Sigmoid colon (tissue), 7 donors: Measurements from ENCODE around the gene HEPN1. TPM values are rescaled to one million over a fixed set of nuclear protein-coding genes. Genes with fewer than 3 reads are reported as not detected.

ENCODE experiments used
- DNase-seq: peaks from one replicate; pipeline ENCODE4 v3.0.0-alpha.2; 2019
- H3K27ac ChIP-seq, 4 donors: fragments of 200-600 bp; sonication (generic); one replicate each; pipeline ENCODE4 v1.5.1; 2016 to 2019; ENCODE audit warnings: mild to moderate bottlenecking in 1 of 4
- H3K27me3 ChIP-seq, 3 donors: fragments of 200-600 bp; sonication (generic); one replicate each; pipeline ENCODE4 v1.5.1; 2019; ENCODE audit warnings: mild to moderate bottlenecking in 1 of 3
- H3K36me3 ChIP-seq, 4 donors: fragments of 200-600 bp; sonication (generic); one replicate each; pipeline ENCODE4 v1.5.1; 2016 to 2019
- H3K4me1 ChIP-seq, 4 donors: fragments of 200-600 bp; sonication (generic); one replicate each; pipeline ENCODE4 v1.5.1; 2017 to 2019
- H3K4me3 ChIP-seq, 4 donors: fragments of 200-600 bp; sonication (generic); one replicate each; pipeline ENCODE4 v1.5.1; 2017 to 2019; ENCODE audit warnings: mild to moderate bottlenecking in 2 of 4, moderate library complexity in 1 of 4
- H3K9me3 ChIP-seq, 4 donors: fragments of 200-600 bp in 3 of 4; sonication (generic) in 3 of 4; one replicate each; pipeline versions ENCODE4 v1.5.1 to v1.6.1; 2013 to 2019
- EP300 ChIP-seq, 4 donors: sonication (generic); formaldehyde crosslinking; IDR thresholded peaks; one replicate each; pipeline ENCODE4 v1.6.1; 2017; ENCODE audit warnings: antibody characterized with exemption in 4 of 4
- POLR2A ChIP-seq, 2 donors: fragments of 450-650 bp; IDR thresholded peaks; one replicate each; pipeline ENCODE4 v1.6.1; 2016; ENCODE audit warnings: antibody characterized with exemption in 2 of 2, mild to moderate bottlenecking in 2 of 2, moderate library complexity in 2 of 2
- POLR2AphosphoS5 ChIP-seq, 4 donors: sonication (generic); formaldehyde crosslinking; IDR thresholded peaks; one replicate each; pipeline ENCODE4 v1.6.1; 2017; ENCODE audit warnings: antibody characterized with exemption in 4 of 4
- WGBS, 2 donors: extraction: QIAGEN DNeasy Blood & Tissue Kit; methylation state at CpG; one replicate each; pipeline ENCODE4 v1.1.7; 2013; 5-methylcytosine and 5-hydroxymethylcytosine counted together
- intact Hi-C: fragments of 100-400 bp; cut with DNase I; formaldehyde crosslinking; loops from one replicate; pipeline ENCODE4 v1.15.1; 2023
- polyA plus RNA-seq, 3 donors: library from polyadenylated mRNA; stranded (reverse); fragments of 200-250 nt; gene quantifications; one replicate each; pipeline ENCODE4 v1.2.3, GENCODE V29; 2013
- total RNA-seq, 4 donors: library from RNA; depleted of rRNA; stranded (reverse); fragments of >200 nt; gene quantifications; one replicate each; pipeline ENCODE4 v1.1.0, GENCODE V29; 2016
- TF ChIP-seq, protein P1 (sequence below), 4 experiments: fragments of 450-650 bp in 3 of 4; fragments of 200-600 bp in 1 of 4; IDR thresholded peaks; one replicate each; pipeline ENCODE4 v1.5.1; 2016 to 2019; ENCODE audit warnings: antibody characterized with exemption in 4 of 4, mild to moderate bottlenecking in 3 of 4, moderate library complexity in 2 of 4
- donor health status: healthy with polysubstance abuse.
- donor health status: Bipolar disorder and iron deficiency.
- donor health status: healthy.

Gene HEPN1
- total and polyA plus RNA-seq, 7 donors: 0.04 TPM; not detected in 6

DNA sequence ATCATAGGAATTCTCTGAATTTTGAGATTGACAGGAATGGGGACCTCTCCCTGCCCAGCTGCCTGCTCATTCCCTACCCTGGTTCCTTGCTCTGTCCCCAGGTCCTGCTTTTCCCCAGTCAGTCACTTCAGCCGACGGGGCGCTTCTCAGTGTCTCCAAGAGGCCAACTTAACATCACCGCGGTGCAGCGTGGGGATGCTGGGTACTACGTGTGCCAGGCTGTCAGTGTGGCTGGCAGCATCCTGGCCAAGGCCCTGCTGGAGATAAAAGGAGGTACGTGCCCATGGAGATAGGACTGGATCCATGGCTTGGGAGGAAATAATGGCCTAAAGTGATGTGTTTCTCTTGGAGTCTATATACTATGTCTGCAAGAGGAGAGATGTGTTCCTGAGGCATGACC is 46.8 kb upstream of the HEPN1 start:
- H3K27me3 ChIP-seq: peaks cover 13 to 68% (median 59%) of the 10 kb centered on the region in 3 donors
- DNase-seq: peak; percentile 51
- intact Hi-C loops: loop anchor here (10.0 kb wide), 1 partner anchor 197 kb away; the partner anchor contains the start of genes SIAE and SPA17
- TF ChIP-seq, protein P1, sequence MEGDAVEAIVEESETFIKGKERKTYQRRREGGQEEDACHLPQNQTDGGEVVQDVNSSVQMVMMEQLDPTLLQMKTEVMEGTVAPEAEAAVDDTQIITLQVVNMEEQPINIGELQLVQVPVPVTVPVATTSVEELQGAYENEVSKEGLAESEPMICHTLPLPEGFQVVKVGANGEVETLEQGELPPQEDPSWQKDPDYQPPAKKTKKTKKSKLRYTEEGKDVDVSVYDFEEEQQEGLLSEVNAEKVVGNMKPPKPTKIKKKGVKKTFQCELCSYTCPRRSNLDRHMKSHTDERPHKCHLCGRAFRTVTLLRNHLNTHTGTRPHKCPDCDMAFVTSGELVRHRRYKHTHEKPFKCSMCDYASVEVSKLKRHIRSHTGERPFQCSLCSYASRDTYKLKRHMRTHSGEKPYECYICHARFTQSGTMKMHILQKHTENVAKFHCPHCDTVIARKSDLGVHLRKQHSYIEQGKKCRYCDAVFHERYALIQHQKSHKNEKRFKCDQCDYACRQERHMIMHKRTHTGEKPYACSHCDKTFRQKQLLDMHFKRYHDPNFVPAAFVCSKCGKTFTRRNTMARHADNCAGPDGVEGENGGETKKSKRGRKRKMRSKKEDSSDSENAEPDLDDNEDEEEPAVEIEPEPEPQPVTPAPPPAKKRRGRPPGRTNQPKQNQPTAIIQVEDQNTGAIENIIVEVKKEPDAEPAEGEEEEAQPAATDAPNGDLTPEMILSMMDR (IDR thresholded peaks at IDR 0.05): no peak
- TF ChIP-seq POLR2A (IDR thresholded peaks at IDR 0.05) (no peak), POLR2AphosphoS5 (IDR thresholded peaks at IDR 0.05) (no peak), EP300 (IDR thresholded peaks at IDR 0.05) (no peak)
- H3K27ac ChIP-seq: no peak overlapping the region
- no peaks in the 10 kb centered on the region for H3K9me3 ChIP-seq
- peaks cover 0 to 27% (median 15%) of the 10 kb centered on the region in 4 donors for H3K4me1 ChIP-seq
- H3K4me3 ChIP-seq: no peak overlapping the region
- 57 to 64% methylated on average over 8 of the region's 8 CpGs for WGBS, 2 donors
- no peaks in the 10 kb centered on the region for H3K36me3 ChIP-seq

DNA sequence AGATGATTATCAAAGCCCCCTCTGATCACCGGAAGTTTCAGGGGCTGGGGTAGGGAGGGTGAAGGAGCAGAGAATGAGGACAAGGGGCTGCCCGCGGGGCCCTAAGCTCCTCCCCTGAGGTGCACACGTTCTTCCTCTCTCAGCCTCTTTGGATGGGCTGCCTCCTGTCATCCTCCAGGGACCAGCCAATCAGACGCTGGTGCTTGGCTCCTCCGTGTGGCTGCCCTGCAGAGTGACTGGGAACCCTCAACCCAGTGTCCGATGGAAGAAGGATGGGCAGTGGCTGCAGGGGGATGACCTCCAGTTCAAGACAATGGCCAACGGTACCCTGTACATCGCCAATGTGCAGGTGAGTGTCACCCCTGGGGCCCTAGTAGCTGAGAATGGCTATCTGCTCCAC is 46.3 kb upstream of the HEPN1 start:
- H3K27me3 ChIP-seq: peaks cover 13 to 64% (median 54%) of the 10 kb centered on the region in 3 donors
- DNase-seq: peak; percentile 52
- H3K4me3 ChIP-seq: no peak overlapping the region
- 27 to 30% methylated on average over 9 of the region's 9 CpGs for WGBS, 2 donors
- peaks cover 0 to 28% (median 18%) of the 10 kb centered on the region in 4 donors for H3K4me1 ChIP-seq
- H3K36me3 ChIP-seq: no peaks in the 10 kb centered on the region
- H3K9me3 ChIP-seq: no peaks in the 10 kb centered on the region
- no peak for TF ChIP-seq POLR2A (IDR thresholded peaks at IDR 0.05)
- no peak for TF ChIP-seq EP300 (IDR thresholded peaks at IDR 0.05)
- TF ChIP-seq, protein P1 (IDR thresholded peaks at IDR 0.05): no peak
- TF ChIP-seq POLR2AphosphoS5 (IDR thresholded peaks at IDR 0.05): no peak
- intact Hi-C loops: loop anchor here (10.0 kb wide), 1 partner anchor 198 kb away; the partner anchor contains the start of genes SIAE and SPA17
- no peak overlapping the region for H3K27ac ChIP-seq

DNA sequence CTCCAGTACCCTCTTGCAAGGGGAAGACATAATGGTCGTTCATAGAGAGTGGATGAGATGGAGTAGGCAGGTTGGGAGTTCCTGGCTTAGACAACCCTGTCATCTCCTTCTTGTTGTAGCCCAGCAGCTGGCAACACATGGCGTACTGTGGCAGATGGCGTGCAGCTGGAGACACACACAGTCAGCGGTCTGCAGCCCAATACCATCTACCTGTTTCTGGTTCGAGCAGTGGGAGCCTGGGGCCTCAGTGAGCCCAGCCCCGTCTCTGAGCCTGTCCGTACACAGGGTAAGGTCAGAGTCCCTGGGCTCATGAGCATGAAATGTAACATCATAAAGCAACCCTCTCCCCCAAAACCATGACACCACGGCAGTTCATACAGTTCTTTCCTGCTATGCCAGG is 45.1 kb upstream of the HEPN1 start:
- peaks cover 0 to 24% (median 14%) of the 10 kb centered on the region in 4 donors for H3K4me1 ChIP-seq
- H3K36me3 ChIP-seq: no peaks in the 10 kb centered on the region
- DNase-seq: peak; percentile 35
- TF ChIP-seq POLR2AphosphoS5 (IDR thresholded peaks at IDR 0.05) (no peak), EP300 (IDR thresholded peaks at IDR 0.05) (no peak)
- intact Hi-C loops: loop anchor here (10.0 kb wide), 1 partner anchor 199 kb away; the partner anchor contains the start of genes SIAE and SPA17
- peaks cover 10 to 52% (median 42%) of the 10 kb centered on the region in 3 donors for H3K27me3 ChIP-seq
- 84 to 85% methylated on average over 8 of the region's 8 CpGs for WGBS, 2 donors
- no peak overlapping the region for H3K4me3 ChIP-seq
- no peaks in the 10 kb centered on the region for H3K9me3 ChIP-seq
- no peak overlapping the region for H3K27ac ChIP-seq

DNA sequence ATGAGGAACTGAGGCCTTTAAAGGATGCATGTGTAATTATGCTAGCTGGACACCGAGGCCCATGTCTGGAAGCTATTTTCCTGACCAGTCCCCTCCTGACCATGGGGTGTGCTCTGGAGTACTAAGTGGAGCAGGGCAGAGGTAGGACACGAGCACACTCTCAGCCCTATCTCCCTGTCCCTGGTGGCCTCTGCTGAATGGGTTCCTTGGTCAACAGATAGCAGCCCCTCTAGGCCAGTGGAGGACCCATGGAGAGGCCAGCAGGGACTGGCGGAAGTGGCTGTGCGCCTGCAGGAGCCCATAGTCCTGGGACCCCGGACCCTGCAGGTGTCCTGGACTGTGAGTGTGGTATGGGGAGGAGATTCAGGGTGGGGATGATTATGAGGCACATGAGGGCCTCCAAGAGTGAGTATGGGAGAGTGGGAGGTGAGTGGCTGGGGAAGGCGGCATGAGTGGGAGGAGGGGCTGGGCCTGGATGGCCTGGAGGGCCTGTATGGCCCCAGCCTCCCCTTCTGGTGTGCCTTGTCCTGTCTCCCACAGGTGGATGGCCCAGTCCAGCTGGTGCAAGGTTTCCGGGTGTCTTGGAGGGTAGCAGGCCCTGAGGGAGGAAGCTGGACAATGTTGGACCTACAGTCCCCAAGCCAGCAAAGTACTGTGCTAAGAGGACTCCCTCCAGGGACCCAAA is 44.3 kb upstream of the HEPN1 start:
- H3K9me3 ChIP-seq: no peaks in the 10 kb centered on the region
- peaks cover 4 to 44% (median 35%) of the 10 kb centered on the region in 3 donors for H3K27me3 ChIP-seq
- no peak overlapping the region for H3K4me3 ChIP-seq
- intact Hi-C loops: loop anchor here (5.0 to 10.0 kb wide), 2 partner anchors 37 to 200 kb away; partner anchors contain the start of genes SIAE and SPA17
- 93 to 94% methylated on average over 7 of the region's 7 CpGs for WGBS, 2 donors
- H3K27ac ChIP-seq: no peak overlapping the region
- peak; percentile 54 for DNase-seq
- H3K36me3 ChIP-seq: no peaks in the 10 kb centered on the region
- TF ChIP-seq EP300 (IDR thresholded peaks at IDR 0.05): no peak
- TF ChIP-seq, protein P1 (IDR thresholded peaks at IDR 0.05): no peak
- no peak for TF ChIP-seq POLR2AphosphoS5 (IDR thresholded peaks at IDR 0.05)
- no peak for TF ChIP-seq POLR2A (IDR thresholded peaks at IDR 0.05)
- H3K4me1 ChIP-seq: peaks cover 0 to 21% (median 12%) of the 10 kb centered on the region in 4 donors

DNA sequence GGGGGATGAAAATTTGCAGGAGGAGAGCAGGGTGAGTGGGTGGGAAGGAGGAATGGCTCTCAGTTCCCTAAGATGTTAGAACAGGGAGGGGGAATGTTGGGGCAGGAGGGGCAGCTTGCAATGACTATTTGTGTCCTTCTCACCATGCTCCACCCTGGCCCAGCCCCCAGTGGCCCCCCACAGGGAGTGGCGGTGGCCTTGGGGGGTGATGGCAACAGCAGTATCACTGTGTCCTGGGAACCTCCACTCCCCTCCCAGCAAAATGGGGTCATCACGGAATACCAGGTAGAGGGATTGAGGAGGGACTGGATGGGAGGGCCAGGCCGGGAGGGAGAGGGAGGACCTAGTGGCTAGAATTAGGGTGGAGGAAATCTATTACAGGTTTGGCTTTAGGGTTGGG is 43.6 kb upstream of the HEPN1 start:
- 52 to 62% methylated on average over 3 of the region's 3 CpGs for WGBS, 2 donors
- peaks cover 0 to 21% (median 12%) of the 10 kb centered on the region in 4 donors for H3K4me1 ChIP-seq
- DNase-seq: peak; percentile 40
- H3K4me3 ChIP-seq: peak overlapping the region in 2 of 4 donors; percentile 60 to 66
- TF ChIP-seq POLR2A (IDR thresholded peaks at IDR 0.05) (no peak), EP300 (IDR thresholded peaks at IDR 0.05) (no peak)
- no peaks in the 10 kb centered on the region for H3K9me3 ChIP-seq
- peaks cover 3 to 37% (median 28%) of the 10 kb centered on the region in 3 donors for H3K27me3 ChIP-seq
- peak overlapping the region in 1 of 4 donors; percentile 91 for H3K27ac ChIP-seq
- intact Hi-C loops: loop anchor here (5.0 to 10.0 kb wide), 2 partner anchors 38 to 201 kb away; partner anchors contain the start of genes SIAE and SPA17
- H3K36me3 ChIP-seq: no peaks in the 10 kb centered on the region
